HL-60 (cell line): ENCODE measurements around the gene SECISBP2.

Experiments used
- DNase-seq, 2 experiments: peaks; one replicate each; pipeline ENCODE4 v3.0.0-alpha.2; 2010 to 2020; ENCODE audit warnings: low read depth in 1 of 2, low spot score in 1 of 2
- H3K27ac ChIP-seq: fragments of 250-450 bp; sonication (Bioruptor Pico); replicated peaks from 2 replicates; pipeline ENCODE4 v1.5.1; 2020; ENCODE audit warnings: mild to moderate bottlenecking, moderate library complexity
- H3K27me3 ChIP-seq: fragments of 250-450 bp; sonication (Bioruptor Pico); 2 replicates; pipeline ENCODE4 v1.5.1; 2021; ENCODE audit warnings: mild to moderate bottlenecking, moderate library complexity; ENCODE audit not compliant: insufficient read depth, poor library complexity, severe bottlenecking
- H3K4me3 ChIP-seq: replicated peaks from 2 replicates; pipeline ENCODE4 v1.5.1; 2011; ENCODE audit warnings: mild to moderate bottlenecking, control low read depth, low read length; ENCODE audit not compliant: insufficient read depth
- GABPA ChIP-seq: IDR thresholded peaks from 2 replicates; pipeline ENCODE4 v1.6.1; 2012; ENCODE audit warnings: low read depth
- POLR2AphosphoS5 ChIP-seq: IDR thresholded peaks from 2 replicates; pipeline ENCODE4 v1.6.1; 2012; ENCODE audit warnings: low read depth
- SPI1 ChIP-seq: IDR thresholded peaks from 2 replicates; pipeline ENCODE4 v1.6.1; 2012; ENCODE audit warnings: low read depth, mild to moderate bottlenecking, borderline replicate concordance
- TF ChIP-seq, protein P1 (sequence below): IDR thresholded peaks from one replicate; pipeline ENCODE4 v1.5.1; 2011; ENCODE audit warnings: low read length, control low read depth, inconsistent platforms; ENCODE audit not compliant: insufficient read depth
- TF ChIP-seq, protein P2 (sequence below): IDR thresholded peaks from 2 replicates; pipeline ENCODE4 v1.6.1; 2012; ENCODE audit warnings: low read depth; ENCODE audit not compliant: insufficient replicate concordance

SECISBP2 gene

DNA sequence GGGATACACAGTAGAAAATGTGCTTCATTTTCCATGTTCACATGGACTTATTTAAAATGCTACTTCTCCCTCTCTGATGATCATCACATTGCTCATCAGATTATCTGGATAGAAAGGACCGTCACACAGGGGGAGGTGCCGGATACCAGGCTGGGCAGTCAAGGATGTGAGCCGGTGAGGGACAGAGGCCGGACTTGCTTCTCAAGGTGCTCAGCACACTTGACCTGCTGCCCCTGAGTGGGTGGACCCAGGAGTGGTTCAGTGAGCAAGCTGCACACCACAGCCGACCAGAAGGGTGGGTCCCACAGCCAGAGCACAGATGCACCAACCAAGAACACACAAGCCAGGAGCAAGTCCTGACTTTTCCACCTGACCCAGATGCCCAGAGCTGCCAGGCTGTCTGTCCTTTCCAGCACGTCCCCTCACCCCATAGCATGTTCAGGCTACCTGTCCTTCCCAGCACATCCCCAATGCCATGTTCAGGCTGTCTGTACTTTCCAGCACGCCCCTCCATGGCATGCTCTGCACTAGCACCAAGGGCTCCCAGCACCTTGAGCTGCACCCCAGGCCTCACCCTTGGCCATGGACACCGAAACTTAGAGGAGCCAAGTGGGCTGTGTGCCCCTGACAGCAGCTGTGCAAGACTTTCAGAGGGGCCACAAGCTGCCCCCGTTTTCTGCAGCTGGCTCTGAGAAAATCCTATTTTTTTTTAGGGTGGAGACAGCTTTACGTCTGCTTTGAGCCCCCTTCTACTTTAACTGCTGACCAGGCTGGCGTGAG is 77.8 kb downstream of the SECISBP2 start:
- no peak overlapping the region for H3K27ac ChIP-seq
- no peaks in the 10 kb centered on the region for H3K27me3 ChIP-seq
- H3K4me3 ChIP-seq: no peak overlapping the region
- no peak for DNase-seq
- no peak for TF ChIP-seq POLR2AphosphoS5
- TF ChIP-seq, protein P1, sequence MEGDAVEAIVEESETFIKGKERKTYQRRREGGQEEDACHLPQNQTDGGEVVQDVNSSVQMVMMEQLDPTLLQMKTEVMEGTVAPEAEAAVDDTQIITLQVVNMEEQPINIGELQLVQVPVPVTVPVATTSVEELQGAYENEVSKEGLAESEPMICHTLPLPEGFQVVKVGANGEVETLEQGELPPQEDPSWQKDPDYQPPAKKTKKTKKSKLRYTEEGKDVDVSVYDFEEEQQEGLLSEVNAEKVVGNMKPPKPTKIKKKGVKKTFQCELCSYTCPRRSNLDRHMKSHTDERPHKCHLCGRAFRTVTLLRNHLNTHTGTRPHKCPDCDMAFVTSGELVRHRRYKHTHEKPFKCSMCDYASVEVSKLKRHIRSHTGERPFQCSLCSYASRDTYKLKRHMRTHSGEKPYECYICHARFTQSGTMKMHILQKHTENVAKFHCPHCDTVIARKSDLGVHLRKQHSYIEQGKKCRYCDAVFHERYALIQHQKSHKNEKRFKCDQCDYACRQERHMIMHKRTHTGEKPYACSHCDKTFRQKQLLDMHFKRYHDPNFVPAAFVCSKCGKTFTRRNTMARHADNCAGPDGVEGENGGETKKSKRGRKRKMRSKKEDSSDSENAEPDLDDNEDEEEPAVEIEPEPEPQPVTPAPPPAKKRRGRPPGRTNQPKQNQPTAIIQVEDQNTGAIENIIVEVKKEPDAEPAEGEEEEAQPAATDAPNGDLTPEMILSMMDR: no peak
- TF ChIP-seq GABPA: no peak
- TF ChIP-seq SPI1: no peak
- TF ChIP-seq, protein P2, sequence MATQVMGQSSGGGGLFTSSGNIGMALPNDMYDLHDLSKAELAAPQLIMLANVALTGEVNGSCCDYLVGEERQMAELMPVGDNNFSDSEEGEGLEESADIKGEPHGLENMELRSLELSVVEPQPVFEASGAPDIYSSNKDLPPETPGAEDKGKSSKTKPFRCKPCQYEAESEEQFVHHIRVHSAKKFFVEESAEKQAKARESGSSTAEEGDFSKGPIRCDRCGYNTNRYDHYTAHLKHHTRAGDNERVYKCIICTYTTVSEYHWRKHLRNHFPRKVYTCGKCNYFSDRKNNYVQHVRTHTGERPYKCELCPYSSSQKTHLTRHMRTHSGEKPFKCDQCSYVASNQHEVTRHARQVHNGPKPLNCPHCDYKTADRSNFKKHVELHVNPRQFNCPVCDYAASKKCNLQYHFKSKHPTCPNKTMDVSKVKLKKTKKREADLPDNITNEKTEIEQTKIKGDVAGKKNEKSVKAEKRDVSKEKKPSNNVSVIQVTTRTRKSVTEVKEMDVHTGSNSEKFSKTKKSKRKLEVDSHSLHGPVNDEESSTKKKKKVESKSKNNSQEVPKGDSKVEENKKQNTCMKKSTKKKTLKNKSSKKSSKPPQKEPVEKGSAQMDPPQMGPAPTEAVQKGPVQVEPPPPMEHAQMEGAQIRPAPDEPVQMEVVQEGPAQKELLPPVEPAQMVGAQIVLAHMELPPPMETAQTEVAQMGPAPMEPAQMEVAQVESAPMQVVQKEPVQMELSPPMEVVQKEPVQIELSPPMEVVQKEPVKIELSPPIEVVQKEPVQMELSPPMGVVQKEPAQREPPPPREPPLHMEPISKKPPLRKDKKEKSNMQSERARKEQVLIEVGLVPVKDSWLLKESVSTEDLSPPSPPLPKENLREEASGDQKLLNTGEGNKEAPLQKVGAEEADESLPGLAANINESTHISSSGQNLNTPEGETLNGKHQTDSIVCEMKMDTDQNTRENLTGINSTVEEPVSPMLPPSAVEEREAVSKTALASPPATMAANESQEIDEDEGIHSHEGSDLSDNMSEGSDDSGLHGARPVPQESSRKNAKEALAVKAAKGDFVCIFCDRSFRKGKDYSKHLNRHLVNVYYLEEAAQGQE: no peak

DNA sequence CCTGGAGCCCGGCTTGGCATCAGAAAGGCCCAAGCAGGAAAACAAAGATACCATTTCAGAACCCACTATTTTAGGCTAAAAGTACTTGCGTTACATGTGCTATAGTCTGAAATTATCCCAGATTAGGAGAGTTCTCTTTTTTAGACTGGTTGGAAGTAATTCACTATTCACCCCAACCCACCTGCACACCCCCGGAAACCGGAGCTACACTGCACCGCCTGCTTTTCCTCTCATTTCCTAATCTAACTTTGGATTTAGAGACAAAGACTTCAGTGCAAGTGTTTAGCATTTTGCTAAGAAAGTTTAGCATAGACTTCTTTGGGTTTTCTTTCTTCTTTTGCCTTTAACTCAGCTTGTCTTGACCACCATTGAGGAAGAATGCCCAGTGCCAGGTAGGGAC is 79.2 kb downstream of the SECISBP2 start:
- no peak for DNase-seq
- TF ChIP-seq POLR2AphosphoS5: no peak
- TF ChIP-seq, protein P1: no peak
- TF ChIP-seq, protein P2: no peak
- TF ChIP-seq GABPA: no peak
- TF ChIP-seq SPI1: no peak
- Histone ChIP-seq H3K27ac (no peak overlapping the region; the same call in 1 of the 2 replicates), H3K27me3 (no peaks in the 10 kb centered on the region), H3K4me3 (no peak overlapping the region)

DNA sequence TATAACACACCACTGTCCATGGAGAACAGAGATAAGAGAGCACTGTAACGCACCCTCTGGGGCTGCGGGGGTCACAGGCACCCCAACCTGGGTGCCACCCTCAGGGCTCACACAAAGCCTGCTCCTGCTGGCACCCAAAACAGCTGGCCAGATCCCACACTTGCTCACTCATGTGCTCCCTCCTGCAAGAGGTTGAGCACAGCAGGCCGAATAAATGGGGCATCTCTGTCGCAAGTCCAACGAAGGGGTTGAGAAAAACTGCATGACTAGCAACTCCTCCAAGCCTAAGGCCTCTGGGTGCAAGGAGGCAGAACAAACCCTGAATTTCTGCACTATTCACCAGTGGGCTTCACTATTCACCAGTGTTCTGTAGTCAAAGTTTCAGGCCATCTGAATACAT is 80.3 kb downstream of the SECISBP2 start:
- Histone ChIP-seq H3K4me3 (no peak overlapping the region), H3K27me3 (no peaks in the 10 kb centered on the region), H3K27ac (peak overlapping the region; percentile 32; the same call in 1 of the 2 replicates)
- peak; percentile 35 to 81 for DNase-seq
- no peak for TF ChIP-seq SPI1
- TF ChIP-seq POLR2AphosphoS5: no peak
- TF ChIP-seq, protein P2: no peak
- TF ChIP-seq, protein P1: no peak
- TF ChIP-seq GABPA: no peak
